Measurements from ENCODE around the gene KIRREL3. TPM values are rescaled to one million over a fixed set of nuclear protein-coding genes. Genes with fewer than 3 reads are reported as not detected.

The KIRREL3 gene
- polyA plus RNA-seq, 1 of the 3 experiments (the other 2 are of a cell fraction), result 3.7 TPM

DNA sequence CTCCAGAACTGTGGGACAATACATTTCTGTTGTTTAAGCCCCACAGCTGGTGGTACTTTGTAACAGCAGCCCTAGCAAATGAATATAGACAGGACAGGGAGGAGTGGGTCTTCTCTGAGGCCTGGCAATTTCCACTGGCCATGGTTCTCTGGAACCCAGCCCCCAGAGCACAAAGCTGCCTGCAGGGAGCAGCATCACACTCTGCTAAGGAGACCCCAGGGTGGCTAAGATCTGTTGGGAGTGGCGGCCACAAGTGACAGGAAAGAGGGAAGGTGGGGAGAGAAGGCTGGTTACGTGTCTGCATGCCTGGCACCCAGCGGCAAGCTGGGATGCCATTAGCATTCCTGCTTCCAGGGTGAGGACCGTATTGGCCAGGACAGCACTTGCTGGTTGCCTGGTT is 433.2 kb downstream of the KIRREL3 start:
- Histone ChIP-seq H3K9me2 (no peaks in the 10 kb centered on the region), H3K9ac (no peak overlapping the region), H3K4me2 (no peak overlapping the region), H3K27me3 (ENCODE audit: insufficient read depth) (no peaks in the 10 kb centered on the region), H3K4me1 (ENCODE audit: control insufficient read depth in 1 of 2, insufficient read depth in 2 of 2, low read depth in 1 of 2, low read length in 1 of 2) (no peaks in the 10 kb centered on the region; a peak in 1 of 4 replicates), H3K79me2 (ENCODE audit: insufficient read depth) (no peaks in the 10 kb centered on the region), H3K27ac (ENCODE audit: low read depth in 2 of 2, low read length in 1 of 2) (no peak overlapping the region), H3K4me3 (ENCODE audit: low read depth in 2 of 2, low read length in 1 of 2) (no peak overlapping the region), H4K20me1 (ENCODE audit: insufficient read depth) (no peaks in the 10 kb centered on the region), H3F3A (replicated peaks; ENCODE audit: insufficient read depth) (no peaks in the 10 kb centered on the region), H3K36me3 (replicated peaks in 1 of 2; ENCODE audit: control insufficient read depth in 1 of 2, insufficient read depth in 2 of 2, low read length in 1 of 2) (no peaks in the 10 kb centered on the region), H3K9me3 (no peaks in the 10 kb centered on the region), H2AFZ (ENCODE audit: low read depth) (no peak overlapping the region)
- ChIA-PET CTCF (interaction anchor here (1.3 kb wide), 2 partner anchors 8 to 127 kb away, joined by 3 to 4 read pairs; no protein-coding TSS in a partner anchor), POLR2A (no interaction called here)
- no peak for DNase-seq
- no peak for TF ChIP-seq MEF2A (IDR thresholded peaks at IDR 0.05; ENCODE audit: borderline replicate concordance, low read depth)
- no peak for TF ChIP-seq SIN3A (IDR thresholded peaks at IDR 0.05; ENCODE audit: borderline replicate concordance, low read depth, low read length)
- no peak for TF ChIP-seq NRF1 (IDR thresholded peaks at IDR 0.05; ENCODE audit: low read depth, low read length)
- no peak for TF ChIP-seq EP300 (IDR thresholded peaks at IDR 0.05; ENCODE audit: borderline replicate concordance in 1 of 2, low read depth in 1 of 2, low read length in 1 of 2)
- TF ChIP-seq, protein P1, sequence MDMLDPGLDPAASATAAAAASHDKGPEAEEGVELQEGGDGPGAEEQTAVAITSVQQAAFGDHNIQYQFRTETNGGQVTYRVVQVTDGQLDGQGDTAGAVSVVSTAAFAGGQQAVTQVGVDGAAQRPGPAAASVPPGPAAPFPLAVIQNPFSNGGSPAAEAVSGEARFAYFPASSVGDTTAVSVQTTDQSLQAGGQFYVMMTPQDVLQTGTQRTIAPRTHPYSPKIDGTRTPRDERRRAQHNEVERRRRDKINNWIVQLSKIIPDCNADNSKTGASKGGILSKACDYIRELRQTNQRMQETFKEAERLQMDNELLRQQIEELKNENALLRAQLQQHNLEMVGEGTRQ (IDR thresholded peaks at IDR 0.05; ENCODE audit: borderline replicate concordance, low read depth, low read length), result no peak
- no peak for TF ChIP-seq TCF12 (IDR thresholded peaks at IDR 0.05)
- TF ChIP-seq RCOR1 (IDR thresholded peaks at IDR 0.05; ENCODE audit: low read length), result no peak
- no peak for TF ChIP-seq FOXM1 (IDR thresholded peaks at IDR 0.05; ENCODE audit: low read depth)
- TF ChIP-seq, protein P2, sequence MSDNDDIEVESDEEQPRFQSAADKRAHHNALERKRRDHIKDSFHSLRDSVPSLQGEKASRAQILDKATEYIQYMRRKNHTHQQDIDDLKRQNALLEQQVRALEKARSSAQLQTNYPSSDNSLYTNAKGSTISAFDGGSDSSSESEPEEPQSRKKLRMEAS (IDR thresholded peaks at IDR 0.05; ENCODE audit: low read depth), result no peak
- no peak for TF ChIP-seq RAD21 (IDR thresholded peaks at IDR 0.05; ENCODE audit: low read length)
- WGBS (ENCODE audit: low lambda C conversion rate), result 62% methylated on average over 3 of the region's 4 CpGs

DNA sequence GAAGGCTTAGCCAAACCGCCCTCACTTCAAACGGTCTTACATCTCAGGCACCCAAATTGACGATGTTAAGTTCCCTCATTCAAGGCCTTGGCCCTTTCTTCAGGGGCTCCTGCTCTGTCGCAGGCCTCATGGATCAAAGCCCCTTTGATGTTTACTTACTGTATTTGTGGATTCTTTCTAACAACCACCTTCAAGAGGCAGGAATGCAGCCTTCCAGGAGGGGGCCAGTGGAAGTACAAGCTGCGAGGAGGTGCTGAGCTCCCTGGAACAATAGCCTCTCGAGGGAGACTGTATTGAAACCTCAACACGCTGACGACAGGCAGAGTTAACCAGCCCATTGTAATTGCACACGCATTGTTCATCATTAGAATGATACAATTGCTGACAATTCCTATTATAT is 436.0 kb downstream of the KIRREL3 start:
- Histone ChIP-seq H3K4me3 (ENCODE audit: low read depth in 2 of 2, low read length in 1 of 2) (no peak overlapping the region), H3K27me3 (ENCODE audit: insufficient read depth) (no peaks in the 10 kb centered on the region), H3K4me2 (no peak overlapping the region), H3K9me2 (no peaks in the 10 kb centered on the region), H3K36me3 (replicated peaks in 1 of 2; ENCODE audit: control insufficient read depth in 1 of 2, insufficient read depth in 2 of 2, low read length in 1 of 2) (no peaks in the 10 kb centered on the region), H2AFZ (ENCODE audit: low read depth) (no peak overlapping the region), H3K79me2 (ENCODE audit: insufficient read depth) (no peaks in the 10 kb centered on the region), H3K27ac (ENCODE audit: low read depth in 2 of 2, low read length in 1 of 2) (no peak overlapping the region), H4K20me1 (ENCODE audit: insufficient read depth) (no peaks in the 10 kb centered on the region), H3F3A (replicated peaks; ENCODE audit: insufficient read depth) (no peaks in the 10 kb centered on the region), H3K9me3 (no peaks in the 10 kb centered on the region), H3K4me1 (ENCODE audit: control insufficient read depth in 1 of 2, insufficient read depth in 2 of 2, low read depth in 1 of 2, low read length in 1 of 2) (peaks cover 0 to 3% of the 10 kb centered on the region in 2 experiments; a peak in 1 of 4 replicates), H3K9ac (no peak overlapping the region)
- TF ChIP-seq NFIC (IDR thresholded peaks at IDR 0.05; ENCODE audit: borderline replicate concordance) (no peak), SIN3A (IDR thresholded peaks at IDR 0.05; ENCODE audit: borderline replicate concordance, low read depth, low read length) (no peak), GATA2 (CRISPR knock-in tag; IDR thresholded peaks at IDR 0.05) (no peak), GABPA (IDR thresholded peaks at IDR 0.05; ENCODE audit: low read depth) (no peak), YY1 (IDR thresholded peaks at IDR 0.05; ENCODE audit: low read depth) (no peak), JUND (IDR thresholded peaks at IDR 0.05) (no peak), SMC3 (IDR thresholded peaks at IDR 0.05; ENCODE audit: low read depth, low read length) (no peak)
- TF ChIP-seq, protein P2 (IDR thresholded peaks at IDR 0.05; ENCODE audit: low read depth), result no peak
- TF ChIP-seq, protein P3, sequence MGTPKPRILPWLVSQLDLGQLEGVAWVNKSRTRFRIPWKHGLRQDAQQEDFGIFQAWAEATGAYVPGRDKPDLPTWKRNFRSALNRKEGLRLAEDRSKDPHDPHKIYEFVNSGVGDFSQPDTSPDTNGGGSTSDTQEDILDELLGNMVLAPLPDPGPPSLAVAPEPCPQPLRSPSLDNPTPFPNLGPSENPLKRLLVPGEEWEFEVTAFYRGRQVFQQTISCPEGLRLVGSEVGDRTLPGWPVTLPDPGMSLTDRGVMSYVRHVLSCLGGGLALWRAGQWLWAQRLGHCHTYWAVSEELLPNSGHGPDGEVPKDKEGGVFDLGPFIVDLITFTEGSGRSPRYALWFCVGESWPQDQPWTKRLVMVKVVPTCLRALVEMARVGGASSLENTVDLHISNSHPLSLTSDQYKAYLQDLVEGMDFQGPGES (IDR thresholded peaks at IDR 0.05; ENCODE audit: low read depth, low read length), result no peak
- TF ChIP-seq, protein P4, sequence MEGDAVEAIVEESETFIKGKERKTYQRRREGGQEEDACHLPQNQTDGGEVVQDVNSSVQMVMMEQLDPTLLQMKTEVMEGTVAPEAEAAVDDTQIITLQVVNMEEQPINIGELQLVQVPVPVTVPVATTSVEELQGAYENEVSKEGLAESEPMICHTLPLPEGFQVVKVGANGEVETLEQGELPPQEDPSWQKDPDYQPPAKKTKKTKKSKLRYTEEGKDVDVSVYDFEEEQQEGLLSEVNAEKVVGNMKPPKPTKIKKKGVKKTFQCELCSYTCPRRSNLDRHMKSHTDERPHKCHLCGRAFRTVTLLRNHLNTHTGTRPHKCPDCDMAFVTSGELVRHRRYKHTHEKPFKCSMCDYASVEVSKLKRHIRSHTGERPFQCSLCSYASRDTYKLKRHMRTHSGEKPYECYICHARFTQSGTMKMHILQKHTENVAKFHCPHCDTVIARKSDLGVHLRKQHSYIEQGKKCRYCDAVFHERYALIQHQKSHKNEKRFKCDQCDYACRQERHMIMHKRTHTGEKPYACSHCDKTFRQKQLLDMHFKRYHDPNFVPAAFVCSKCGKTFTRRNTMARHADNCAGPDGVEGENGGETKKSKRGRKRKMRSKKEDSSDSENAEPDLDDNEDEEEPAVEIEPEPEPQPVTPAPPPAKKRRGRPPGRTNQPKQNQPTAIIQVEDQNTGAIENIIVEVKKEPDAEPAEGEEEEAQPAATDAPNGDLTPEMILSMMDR (IDR thresholded peaks at IDR 0.05), result no peak
- ChIA-PET CTCF (interaction anchor here (1.9 kb wide), 1 partner anchor 84 kb away, joined by 5 read pairs; no protein-coding TSS in a partner anchor), POLR2A (no interaction called here)
- WGBS (ENCODE audit: low lambda C conversion rate), result 75% methylated on average over 8 of the region's 9 CpGs
- no peak for DNase-seq

All from SK-N-SH (cell line).